DMS79 (cell line): ENCODE data around the gene CALD1.

Experiments used
- DNase-seq: peaks from one replicate; lab custom pipeline; 2025; lab: John Stamatoyannopoulos, UW

The CALD1 gene

DNA sequence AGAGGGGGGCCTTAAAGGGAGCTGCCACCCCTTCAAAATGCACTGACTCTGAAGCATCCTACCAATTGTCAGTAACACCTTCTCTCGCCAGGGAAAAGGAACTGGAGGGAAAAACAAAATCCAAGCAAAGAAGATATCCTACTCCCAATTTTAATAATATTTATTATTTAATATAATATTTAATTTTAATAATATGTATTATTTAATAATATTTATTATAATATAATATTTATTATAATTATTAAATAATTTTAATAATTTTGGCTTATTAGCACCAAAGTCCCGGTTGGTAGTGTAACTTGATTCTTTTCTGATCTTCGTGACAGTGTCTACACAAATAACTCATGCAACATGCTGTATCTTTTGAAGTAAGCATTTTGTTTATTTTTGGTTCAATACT lies 148.3 kb downstream of the CALD1 start:
- DNase-seq: no peak

DNA sequence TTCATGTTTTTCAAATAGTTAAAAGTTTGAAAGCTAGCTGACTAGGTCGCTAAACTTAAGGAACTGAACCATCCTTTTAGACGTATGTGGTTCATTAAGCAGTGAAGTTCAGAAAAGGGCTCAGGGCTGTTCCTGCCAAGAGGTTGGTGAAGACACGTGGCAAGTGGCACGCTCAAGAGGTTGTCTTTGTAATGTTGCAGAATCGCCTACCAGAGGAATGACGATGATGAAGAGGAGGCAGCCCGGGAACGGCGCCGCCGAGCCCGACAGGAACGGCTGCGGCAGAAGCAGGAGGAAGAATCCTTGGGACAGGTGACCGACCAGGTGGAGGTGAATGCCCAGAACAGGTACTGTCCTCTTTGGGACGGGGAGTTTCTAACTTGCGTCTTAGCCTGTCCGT lies 149.1 kb downstream of the CALD1 start:
- DNase-seq: no peak

DNA sequence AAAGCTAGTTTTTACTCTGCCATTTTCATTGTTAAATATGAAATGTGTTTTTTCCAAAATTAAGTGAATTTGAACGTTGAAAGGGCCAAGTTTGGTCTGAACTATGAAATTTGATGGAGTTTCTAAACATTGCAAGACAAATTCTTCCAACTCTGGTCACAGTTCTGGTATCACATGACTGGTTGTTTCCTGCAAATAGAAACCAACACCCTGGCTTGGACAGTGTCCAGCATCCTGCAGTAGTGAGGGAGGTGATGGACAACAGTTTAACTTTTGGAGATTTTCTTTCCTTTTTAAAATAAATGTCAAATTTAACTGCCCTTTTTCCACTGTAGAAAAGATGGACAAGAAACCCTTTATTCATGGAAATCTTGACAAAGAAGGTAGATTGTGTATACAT lies 152.1 kb downstream of the CALD1 start:
- DNase-seq: no peak

- DNase-seq: no peak
Measured at GRCh38 chr7:134932707-134933370, 153.4 kb downstream of the CALD1 start.

DNA sequence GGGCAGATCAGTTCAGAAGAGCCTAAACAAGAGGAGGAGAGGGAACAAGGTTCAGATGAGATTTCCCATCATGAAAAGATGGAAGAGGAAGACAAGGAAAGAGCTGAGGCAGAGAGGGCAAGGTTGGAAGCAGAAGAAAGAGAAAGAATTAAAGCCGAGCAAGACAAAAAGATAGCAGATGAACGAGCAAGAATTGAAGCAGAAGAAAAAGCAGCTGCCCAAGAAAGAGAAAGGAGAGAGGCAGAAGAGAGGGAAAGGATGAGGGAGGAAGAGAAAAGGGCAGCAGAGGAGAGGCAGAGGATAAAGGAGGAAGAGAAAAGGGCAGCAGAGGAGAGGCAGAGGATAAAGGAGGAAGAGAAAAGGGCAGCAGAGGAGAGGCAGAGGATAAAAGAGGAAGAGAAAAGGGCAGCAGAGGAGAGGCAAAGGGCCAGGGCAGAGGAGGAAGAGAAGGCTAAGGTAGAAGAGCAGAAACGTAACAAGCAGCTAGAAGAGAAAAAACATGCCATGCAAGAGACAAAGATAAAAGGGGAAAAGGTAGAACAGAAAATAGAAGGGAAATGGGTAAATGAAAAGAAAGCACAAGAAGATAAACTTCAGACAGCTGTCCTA lies 154.1 kb downstream of the CALD1 start:
- DNase-seq: no peak

DNA sequence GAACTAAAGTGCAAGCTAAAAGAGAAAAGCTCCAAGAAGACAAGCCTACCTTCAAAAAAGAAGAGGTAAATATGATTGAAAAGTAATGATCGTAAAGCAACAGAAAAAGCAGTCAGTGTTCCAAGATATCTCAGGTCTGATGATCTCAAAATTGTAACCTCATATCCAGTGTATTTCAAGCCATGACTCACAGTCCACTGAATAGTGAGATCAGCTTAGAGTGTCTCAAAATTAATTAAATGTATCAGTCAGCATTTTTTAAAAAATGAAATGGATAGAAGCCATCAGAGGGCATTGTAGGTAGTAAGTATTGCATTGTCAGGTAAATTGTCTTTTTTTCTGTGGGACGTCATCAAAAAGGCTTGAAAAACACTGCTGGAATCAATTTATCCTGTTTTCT lies 156.3 kb downstream of the CALD1 start:
- no peak for DNase-seq

DNA sequence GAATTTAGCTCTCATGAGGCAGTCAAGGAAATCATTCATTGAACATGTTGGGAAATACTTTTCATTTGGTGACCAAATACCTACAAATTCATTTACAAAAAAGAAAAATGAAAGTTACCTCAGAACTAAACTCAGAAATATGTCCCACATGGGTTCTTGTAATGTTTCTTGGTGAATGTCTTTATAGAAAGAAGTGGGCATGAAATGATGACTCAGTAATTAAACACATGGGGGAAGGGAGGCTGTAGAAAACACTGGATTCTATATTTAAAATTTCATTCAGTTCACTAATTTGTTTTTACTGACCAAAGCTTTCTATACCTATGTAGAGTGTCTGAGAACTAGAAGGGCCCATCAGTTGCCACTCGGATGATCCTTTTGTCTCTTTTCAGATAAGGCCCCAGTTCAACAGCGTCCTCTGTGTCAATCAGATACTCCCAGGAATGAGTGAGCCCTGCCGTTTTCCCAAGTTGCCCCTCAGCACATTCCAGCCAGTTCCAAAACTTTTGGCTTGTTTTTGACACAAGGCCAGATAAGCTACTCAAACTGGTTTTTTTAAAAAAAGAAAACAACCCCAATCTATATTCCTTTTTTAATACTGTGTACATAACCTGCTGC lies 157.6 kb downstream of the CALD1 start:
- DNase-seq: no peak

- DNase-seq: no peak
Measured at GRCh38 chr7:134938141-134938540, 158.7 kb downstream of the CALD1 start.

- no peak for DNase-seq
Measured at GRCh38 chr7:134939136-134939535, 159.7 kb downstream of the CALD1 start.

GRCh38 chr7:134940729-134941128 lies 161.3 kb downstream of the CALD1 start:
- DNase-seq: no peak

- DNase-seq: no peak
Measured at GRCh38 chr7:134941185-134941900, 161.9 kb downstream of the CALD1 start.

DNA sequence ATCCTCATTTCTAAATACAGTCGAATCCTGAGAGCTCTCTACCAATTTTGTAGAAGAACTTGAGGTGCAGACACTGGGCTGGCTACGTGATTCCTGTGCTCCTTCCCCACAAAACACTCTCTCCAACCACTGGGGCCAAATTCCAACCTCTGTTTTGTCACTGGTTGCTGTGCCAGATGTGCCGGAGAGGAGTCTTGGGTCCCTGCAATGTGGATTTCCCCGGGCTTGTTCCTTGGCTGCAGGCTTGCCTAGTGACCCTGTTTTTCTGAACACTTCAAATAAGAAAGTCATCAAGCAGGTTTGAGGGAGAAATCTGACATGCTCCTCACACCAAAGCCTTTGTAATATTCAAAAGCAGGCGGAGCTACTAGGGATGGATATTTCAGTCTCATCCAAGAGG lies 162.5 kb downstream of the CALD1 start:
- DNase-seq: no peak

GRCh38 chr7:134942690-134943466 lies 163.4 kb downstream of the CALD1 start:
- DNase-seq: no peak

DNA sequence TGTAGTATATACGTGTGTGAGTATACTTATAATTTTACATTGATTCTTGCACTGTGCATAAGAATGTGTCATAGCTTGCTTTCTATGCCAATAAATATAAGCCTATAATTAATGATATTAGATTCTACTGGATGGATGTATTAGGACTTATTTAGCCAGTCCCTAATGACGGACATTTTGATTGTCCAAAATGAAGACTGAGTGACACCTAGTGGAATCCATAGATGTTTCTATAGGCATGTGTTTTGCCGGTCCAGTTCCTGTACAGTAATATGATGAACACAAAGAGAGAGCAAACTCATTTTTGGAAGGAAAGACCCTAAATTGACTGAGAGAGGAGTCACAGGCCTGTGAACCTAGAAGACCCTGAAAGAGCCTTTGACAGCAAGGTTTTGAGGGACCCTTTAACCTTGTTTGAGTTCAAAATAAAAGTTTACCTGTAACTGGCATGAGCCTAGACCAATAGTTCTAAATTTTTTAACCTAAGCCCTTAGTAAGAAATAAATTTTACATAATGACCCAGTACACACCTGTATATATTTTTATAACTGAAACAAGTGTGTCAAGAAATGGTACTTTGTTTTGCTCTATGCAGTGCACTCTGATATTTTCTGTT lies 164.5 kb downstream of the CALD1 start:
- no peak for DNase-seq

DNA sequence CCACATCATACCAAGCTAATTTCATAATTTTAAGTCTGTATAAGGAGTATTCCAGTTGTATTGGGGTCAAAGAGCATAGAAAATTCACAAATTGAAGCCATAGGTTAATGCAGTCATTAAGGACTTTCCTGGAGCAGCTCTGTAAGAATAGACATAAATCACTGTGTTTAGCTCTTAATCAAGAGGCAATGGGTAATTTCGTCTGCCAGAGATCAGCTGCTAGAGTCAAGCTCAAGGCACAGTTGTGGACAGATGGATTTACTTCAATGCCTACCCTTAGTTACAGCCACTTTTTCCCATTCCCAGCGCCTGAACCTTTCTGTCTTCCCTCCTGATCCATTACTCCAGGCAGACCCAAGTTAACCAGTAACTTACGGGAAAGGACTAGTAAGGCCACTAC lies 166.3 kb downstream of the CALD1 start:
- DNase-seq: no peak

- no peak for DNase-seq
Measured at GRCh38 chr7:134946260-134946659, 166.8 kb downstream of the CALD1 start.

GRCh38 chr7:134947329-134947728 lies 167.9 kb downstream of the CALD1 start:
- no peak for DNase-seq

DNA sequence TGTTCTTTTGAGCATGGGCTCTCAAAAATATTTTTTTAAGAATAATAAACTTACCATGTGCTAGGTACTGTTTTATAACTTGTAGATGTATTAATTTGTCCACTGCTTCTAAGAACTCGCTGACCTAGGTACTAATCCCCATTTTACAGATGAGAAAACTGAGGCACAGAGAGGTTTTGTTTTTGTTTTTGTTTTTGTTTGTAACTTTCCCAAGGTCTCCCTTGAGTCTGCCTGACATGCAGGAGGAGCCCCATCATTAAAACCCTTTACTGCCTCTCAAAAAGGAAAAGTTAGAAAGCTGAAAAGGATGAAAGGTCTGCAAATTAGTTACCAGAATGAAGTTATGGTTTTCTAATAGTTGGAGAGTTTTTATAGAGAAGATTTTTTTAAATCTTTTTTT lies 168.4 kb downstream of the CALD1 start:
- DNase-seq: no peak

GRCh38 chr7:134948246-134948645 lies 168.8 kb downstream of the CALD1 start:
- DNase-seq: no peak

DNA sequence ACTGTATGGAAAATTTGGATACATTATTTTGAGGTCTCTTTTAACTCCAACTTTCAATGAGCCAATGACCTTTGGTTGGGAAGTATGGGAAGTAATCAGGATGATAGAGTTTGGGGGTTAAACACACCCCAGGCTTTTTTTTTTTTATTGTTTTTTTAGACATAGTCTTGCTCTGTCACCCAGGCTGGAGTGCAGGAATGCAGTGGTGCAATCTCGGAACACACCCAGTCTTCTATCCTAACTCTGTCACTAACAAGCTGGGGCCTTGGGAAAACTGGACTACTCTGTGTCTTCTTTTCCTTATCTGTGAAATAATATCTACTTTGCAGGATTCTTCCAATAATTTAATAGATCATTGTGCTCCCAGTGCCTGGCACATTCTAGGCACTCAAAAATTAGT lies 169.3 kb downstream of the CALD1 start:
- no peak for DNase-seq

- DNase-seq: no peak
Measured at GRCh38 chr7:134949171-134949570, 169.7 kb downstream of the CALD1 start.
